Prostate gland (tissue), 2 donors: ENCODE measurements around the gene ERAS.

Experiments used
- CTCF ChIP-seq, 4 experiments: fragments of 200-600 bp in 2 of 4; fragments of 450-650 bp in 2 of 4; sonication (generic) in 2 of 4; IDR thresholded peaks; 1 replicate in 3 of 4; 2 replicates in 1 of 4; pipeline ENCODE4 v1.5.1; 2016 to 2019; ENCODE audit warnings: antibody characterized with exemption in 4 of 4, mild to moderate bottlenecking in 2 of 4, moderate library complexity in 2 of 4
- POLR2A ChIP-seq: fragments of 450-650 bp; IDR thresholded peaks from one replicate; pipeline ENCODE4 v1.6.1; 2016; ENCODE audit warnings: antibody characterized with exemption, mild to moderate bottlenecking

GRCh38 chrX:48848847-48849246 lies 22.5 kb downstream of the ERAS start:
- TF ChIP-seq CTCF (IDR thresholded peaks at IDR 0.05) (no peak), POLR2A (no peak)
